Uterus (tissue), 2 donors: Measurements from ENCODE around the gene GSPT1.

Source experiments
- CTCF ChIP-seq, 4 experiments: fragments of 200-600 bp in 2 of 4; fragments of 450-650 bp in 2 of 4; sonication (generic) in 2 of 4; IDR thresholded peaks; one replicate each; pipeline ENCODE4 v1.5.1; 2016 to 2019; ENCODE audit warnings: antibody characterized with exemption in 4 of 4, mild to moderate bottlenecking in 2 of 4, moderate library complexity in 1 of 4
- POLR2A ChIP-seq, 2 donors: fragments of 450-650 bp; IDR thresholded peaks; one replicate each; pipeline ENCODE4 v1.6.1; 2016; ENCODE audit warnings: antibody characterized with exemption in 2 of 2, mild to moderate bottlenecking in 1 of 2, moderate library complexity in 1 of 2

DNA sequence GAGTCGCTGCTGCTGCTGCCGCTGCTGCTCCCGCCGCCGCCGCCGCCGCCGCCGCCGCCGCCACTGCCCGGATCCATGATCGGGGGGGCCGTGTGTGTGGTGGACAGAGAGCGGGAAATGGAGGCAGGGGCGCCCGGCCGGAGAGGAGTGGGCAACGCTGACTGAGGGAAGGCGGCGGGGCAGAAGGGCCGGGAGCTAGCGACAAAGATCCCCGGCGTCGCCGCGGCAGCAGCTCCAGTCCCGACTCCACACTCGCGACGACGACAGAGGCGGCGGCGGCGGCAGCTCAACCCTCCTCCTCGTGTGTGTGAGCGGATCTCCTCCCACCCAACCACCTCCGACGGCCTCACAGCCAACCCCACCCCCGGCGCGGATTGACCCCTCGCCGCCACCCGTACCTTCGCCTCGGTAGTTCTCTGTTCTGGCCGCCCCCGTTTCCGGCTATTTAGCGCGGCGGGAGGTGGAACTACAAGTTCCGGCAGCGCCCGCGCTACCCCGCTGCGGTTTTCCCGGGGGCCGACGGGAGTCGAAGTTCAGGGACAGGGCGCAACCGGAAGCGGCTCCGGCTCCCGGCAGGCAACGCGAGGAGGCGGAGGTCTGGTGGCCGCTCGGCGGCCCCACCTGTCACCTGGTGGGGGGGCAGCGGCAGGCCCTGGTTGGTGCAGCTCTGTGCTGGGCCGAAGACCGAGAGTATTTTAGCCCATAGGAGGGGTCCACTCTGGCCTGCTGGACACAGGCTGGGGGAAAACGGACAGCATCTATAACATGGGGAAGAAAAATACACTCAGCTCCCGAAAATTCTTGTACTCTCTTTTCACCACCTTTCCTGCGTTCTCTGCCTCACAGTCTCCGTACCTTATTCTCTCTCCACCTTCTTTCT, at the start of gene GSPT1:
- TF ChIP-seq POLR2A (IDR thresholded peaks at IDR 0.05) (peak; percentile 65 to 88), CTCF (IDR thresholded peaks at IDR 0.05) (no peak)
